GM23338 (cell line): ENCODE data around the gene PDZD7. TPM values are rescaled to one million over a fixed set of nuclear protein-coding genes. Genes with fewer than 3 reads are reported as not detected.

ENCODE experiments used
- ATAC-seq: fragments of 200-7000 bp; cut with Tn5 transposase; 3 replicates; pipeline ENCODE4 v1.9.1; 2020
- DNase-seq: peaks from one replicate; pipeline ENCODE4 v3.0.0-alpha.2; 2015; ENCODE audit warnings: low spot score
- H2AFZ ChIP-seq: fragments of 200-600 bp; sonication (generic); 2 replicates; pipeline ENCODE4 v1.8.0; 2016; ENCODE audit warnings: antibody characterized with exemption, mild to moderate bottlenecking, moderate library complexity
- H3F3A ChIP-seq: fragments of 200-600 bp; sonication (generic); replicated peaks from 2 replicates; pipeline ENCODE4 v1.8.0; 2017; ENCODE audit warnings: antibody characterized with exemption, mixed run types, low read depth
- H3K27ac ChIP-seq: fragments of 200-600 bp; sonication (generic); 2 replicates; pipeline ENCODE4 v1.6.1; 2016; ENCODE audit warnings: low read depth
- H3K27me3 ChIP-seq: fragments of 200-600 bp; sonication (generic); 2 replicates; pipeline ENCODE4 v1.8.0; 2016; ENCODE audit warnings: mild to moderate bottlenecking, mixed run types, moderate library complexity; ENCODE audit not compliant: insufficient read depth
- H3K36me3 ChIP-seq: fragments of 200-600 bp; sonication (generic); 2 replicates; pipeline ENCODE4 v1.8.0; 2016; ENCODE audit warnings: mild to moderate bottlenecking; ENCODE audit not compliant: insufficient read depth
- H3K4me1 ChIP-seq: fragments of 200-600 bp; sonication (generic); 2 replicates; pipeline ENCODE4 v1.8.0; 2016; ENCODE audit warnings: mild to moderate bottlenecking, moderate library complexity; ENCODE audit not compliant: insufficient read depth
- H3K4me2 ChIP-seq: fragments of 200-600 bp; sonication (generic); 2 replicates; pipeline ENCODE4 v1.7.1; 2017; ENCODE audit warnings: mixed run types
- H3K4me3 ChIP-seq: fragments of 200-600 bp; sonication (generic); 2 replicates; pipeline ENCODE4 v1.6.1; 2016; ENCODE audit warnings: mixed run types
- H3K79me2 ChIP-seq: fragments of 200-600 bp; sonication (generic); replicated peaks from 2 replicates; pipeline ENCODE4 v1.8.0; 2017; ENCODE audit warnings: mild to moderate bottlenecking; ENCODE audit not compliant: insufficient read depth
- H3K9me2 ChIP-seq: fragments of 200-600 bp; sonication (generic); 2 replicates; pipeline ENCODE4 v1.8.0; 2017; ENCODE audit not compliant: insufficient read depth
- H4K20me1 ChIP-seq: fragments of 200-600 bp; sonication (generic); replicated peaks from 2 replicates; pipeline ENCODE4 v1.8.0; 2017; ENCODE audit warnings: mild to moderate bottlenecking; ENCODE audit not compliant: insufficient read depth
- H3K27ac Mint-ChIP-seq: 2 replicates; pipeline ENCODE4 v1.8.0; 2020; ENCODE audit warnings: inconsistent platforms, mild to moderate bottlenecking, moderate library complexity, mixed read lengths
- H3K27me3 Mint-ChIP-seq: 3 replicates; pipeline ENCODE4 v1.8.0; 2022; ENCODE audit warnings: low read depth, mild to moderate bottlenecking, moderate library complexity, mixed read lengths, inconsistent platforms; ENCODE audit not compliant: insufficient read depth, poor library complexity
- H3K36me3 Mint-ChIP-seq: 3 replicates; pipeline ENCODE4 v1.8.0; 2021; ENCODE audit warnings: low read depth, mild to moderate bottlenecking, inconsistent platforms, moderate library complexity, mixed read lengths
- H3K4me1 Mint-ChIP-seq: 3 replicates; pipeline ENCODE4 v1.8.0; 2020; ENCODE audit warnings: mild to moderate bottlenecking, inconsistent platforms, mixed read lengths
- H3K4me3 Mint-ChIP-seq: 3 replicates; pipeline ENCODE4 v1.8.0; 2021; ENCODE audit warnings: moderate library complexity, mild to moderate bottlenecking, inconsistent platforms, mixed read lengths
- H3K9me3 Mint-ChIP-seq: 3 replicates; pipeline ENCODE4 v1.8.0; 2020; ENCODE audit warnings: moderate library complexity, mild to moderate bottlenecking, inconsistent platforms, mixed read lengths
- CREB1 ChIP-seq: fragments of 250-450 bp; sonication (Bioruptor Pico); IDR thresholded peaks from 2 replicates; pipeline ENCODE4 v1.5.0; 2020; ENCODE audit warnings: low read depth, mild to moderate bottlenecking, moderate library complexity
- EZH2 ChIP-seq: fragments of 200-600 bp; sonication (generic); IDR thresholded peaks from one replicate; pipeline ENCODE4 v1.8.0; 2017; ENCODE audit warnings: antibody characterized with exemption, mild to moderate bottlenecking, low read depth; ENCODE audit not compliant: unreplicated experiment
- EZH2phosphoT487 ChIP-seq: fragments of 200-600 bp; sonication (generic); IDR thresholded peaks from one replicate; pipeline ENCODE4 v1.8.1; 2018; ENCODE audit warnings: antibody characterized with exemption; ENCODE audit not compliant: unreplicated experiment
- NANOG ChIP-seq: IDR thresholded peaks from 2 replicates; pipeline ENCODE4 v1.6.1; 2016; ENCODE audit warnings: antibody characterized with exemption, borderline replicate concordance
- STAT1 ChIP-seq: IDR thresholded peaks from one replicate; pipeline ENCODE4 v1.6.1; 2016; ENCODE audit warnings: antibody characterized with exemption; ENCODE audit not compliant: unreplicated experiment
- ZNF114 ChIP-seq: fragments of 250-450 bp; sonication (Bioruptor Pico); IDR thresholded peaks from 2 replicates; pipeline ENCODE4 v1.5.0; 2020; ENCODE audit warnings: mild to moderate bottlenecking, moderate library complexity
- ZNF331 ChIP-seq: fragments of 250-450 bp; sonication (Bioruptor Pico); IDR thresholded peaks from 2 replicates; pipeline ENCODE4 v1.5.0; 2020; ENCODE audit warnings: low read depth, mild to moderate bottlenecking, moderate library complexity
- polyA plus RNA-seq: library from polyadenylated mRNA; unstranded; fragments of >200 nt; fragmentation: Nextera tagmentation; extraction: Ambion mirVana; gene quantifications from 2 replicates; pipeline ENCODE4 v1.2.1, GENCODE V29; 2016
- total RNA-seq: library from RNA; depleted of rRNA; stranded (reverse); fragments of >200 nt; shearing (Covaris generic); gene quantifications from 2 replicates; pipeline ENCODE4 v1.2.3, GENCODE V29; 2014
- TF ChIP-seq, protein P1 (sequence below): IDR thresholded peaks from 2 replicates; pipeline ENCODE4 v1.6.1; 2016; ENCODE audit warnings: antibody characterized with exemption
- TF ChIP-seq, protein P2 (sequence below): fragments of 250-450 bp; sonication (Bioruptor Pico); IDR thresholded peaks from 2 replicates; pipeline ENCODE4 v1.5.0; 2020; ENCODE audit warnings: mild to moderate bottlenecking, moderate library complexity
- TF ChIP-seq, protein P3 (sequence below): IDR thresholded peaks from one replicate; pipeline ENCODE4 v1.6.1; 2018; ENCODE audit warnings: antibody characterized with exemption; ENCODE audit not compliant: unreplicated experiment
- TF ChIP-seq, protein P4 (sequence below), 2 experiments: fragments of 200-600 bp in 1 of 2; sonication (generic) in 1 of 2; conservative IDR thresholded peaks; 2 replicates each; pipeline versions ENCODE4 v1.5.1 to v1.6.1; 2016 to 2017; ENCODE audit warnings: antibody characterized with exemption in 2 of 2, low read depth in 2 of 2, mild to moderate bottlenecking in 2 of 2, moderate library complexity in 1 of 2

The PDZD7 gene
- total and polyA plus RNA-seq, 2 experiments from 2014 or later = 1.7 to 2.3 TPM

DNA sequence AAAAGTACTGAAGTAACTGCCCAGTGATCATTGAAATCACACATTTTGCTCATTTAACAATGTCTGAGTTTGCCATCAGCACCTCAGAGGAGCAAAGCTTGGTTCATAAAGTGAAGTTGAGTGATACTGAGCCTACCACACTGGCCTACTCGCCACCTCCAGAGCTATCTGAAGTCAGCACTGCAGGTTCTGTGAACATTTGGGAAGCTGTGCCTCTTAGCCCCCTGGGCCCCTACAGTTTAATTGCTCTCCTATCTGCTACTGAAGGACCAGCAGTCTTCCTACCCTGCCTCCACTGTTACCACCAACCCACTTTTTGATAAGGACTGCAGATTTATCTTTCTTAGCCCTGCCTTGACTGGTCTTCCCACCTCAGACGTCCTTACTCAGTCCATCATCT is 63.6 kb downstream of the PDZD7 start:
- peaks cover 5% of the 10 kb centered on the region; the same call in 1 of the 2 replicates for H3F3A ChIP-seq
- H3K27ac Mint-ChIP-seq = no peak overlapping the region

More for the DNA sequence above, 63.6 kb downstream of the PDZD7 start:
- no peak overlapping the region for H3K27ac ChIP-seq
- H3K4me2 ChIP-seq = no peak overlapping the region
- no peaks in the 10 kb centered on the region for H3K27me3 ChIP-seq
- H3K36me3 ChIP-seq = no peaks in the 10 kb centered on the region
- Mint-ChIP-seq H3K9me3 (no peaks in the 10 kb centered on the region), H3K4me1 (peaks cover 28% of the 10 kb centered on the region), H3K4me3 (no peak overlapping the region), H3K27me3 (peaks cover 11% of the 10 kb centered on the region), H3K36me3 (peaks cover 10% of the 10 kb centered on the region; the same call in 1 of the 3 replicates)
- DNase-seq = no peak
- no peaks in the 10 kb centered on the region for H3K79me2 ChIP-seq
- peaks cover 25% of the 10 kb centered on the region for H3K4me1 ChIP-seq
- no peaks in the 10 kb centered on the region for H3K9me2 ChIP-seq
- no peak for ATAC-seq
- no peak overlapping the region for H3K4me3 ChIP-seq
- no peak overlapping the region for H2AFZ ChIP-seq
- 0 out of 2 replicates have a peak, but pooled peaks cover 4% of the 10 kb centered on the region for H4K20me1 ChIP-seq
- TF ChIP-seq CREB1 (CRISPR knock-in tag) = no peak
- TF ChIP-seq, protein P1, sequence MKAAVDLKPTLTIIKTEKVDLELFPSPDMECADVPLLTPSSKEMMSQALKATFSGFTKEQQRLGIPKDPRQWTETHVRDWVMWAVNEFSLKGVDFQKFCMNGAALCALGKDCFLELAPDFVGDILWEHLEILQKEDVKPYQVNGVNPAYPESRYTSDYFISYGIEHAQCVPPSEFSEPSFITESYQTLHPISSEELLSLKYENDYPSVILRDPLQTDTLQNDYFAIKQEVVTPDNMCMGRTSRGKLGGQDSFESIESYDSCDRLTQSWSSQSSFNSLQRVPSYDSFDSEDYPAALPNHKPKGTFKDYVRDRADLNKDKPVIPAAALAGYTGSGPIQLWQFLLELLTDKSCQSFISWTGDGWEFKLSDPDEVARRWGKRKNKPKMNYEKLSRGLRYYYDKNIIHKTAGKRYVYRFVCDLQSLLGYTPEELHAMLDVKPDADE = no peak
- TF ChIP-seq STAT1 = no peak
- no peak for TF ChIP-seq NANOG
- TF ChIP-seq, protein P2, sequence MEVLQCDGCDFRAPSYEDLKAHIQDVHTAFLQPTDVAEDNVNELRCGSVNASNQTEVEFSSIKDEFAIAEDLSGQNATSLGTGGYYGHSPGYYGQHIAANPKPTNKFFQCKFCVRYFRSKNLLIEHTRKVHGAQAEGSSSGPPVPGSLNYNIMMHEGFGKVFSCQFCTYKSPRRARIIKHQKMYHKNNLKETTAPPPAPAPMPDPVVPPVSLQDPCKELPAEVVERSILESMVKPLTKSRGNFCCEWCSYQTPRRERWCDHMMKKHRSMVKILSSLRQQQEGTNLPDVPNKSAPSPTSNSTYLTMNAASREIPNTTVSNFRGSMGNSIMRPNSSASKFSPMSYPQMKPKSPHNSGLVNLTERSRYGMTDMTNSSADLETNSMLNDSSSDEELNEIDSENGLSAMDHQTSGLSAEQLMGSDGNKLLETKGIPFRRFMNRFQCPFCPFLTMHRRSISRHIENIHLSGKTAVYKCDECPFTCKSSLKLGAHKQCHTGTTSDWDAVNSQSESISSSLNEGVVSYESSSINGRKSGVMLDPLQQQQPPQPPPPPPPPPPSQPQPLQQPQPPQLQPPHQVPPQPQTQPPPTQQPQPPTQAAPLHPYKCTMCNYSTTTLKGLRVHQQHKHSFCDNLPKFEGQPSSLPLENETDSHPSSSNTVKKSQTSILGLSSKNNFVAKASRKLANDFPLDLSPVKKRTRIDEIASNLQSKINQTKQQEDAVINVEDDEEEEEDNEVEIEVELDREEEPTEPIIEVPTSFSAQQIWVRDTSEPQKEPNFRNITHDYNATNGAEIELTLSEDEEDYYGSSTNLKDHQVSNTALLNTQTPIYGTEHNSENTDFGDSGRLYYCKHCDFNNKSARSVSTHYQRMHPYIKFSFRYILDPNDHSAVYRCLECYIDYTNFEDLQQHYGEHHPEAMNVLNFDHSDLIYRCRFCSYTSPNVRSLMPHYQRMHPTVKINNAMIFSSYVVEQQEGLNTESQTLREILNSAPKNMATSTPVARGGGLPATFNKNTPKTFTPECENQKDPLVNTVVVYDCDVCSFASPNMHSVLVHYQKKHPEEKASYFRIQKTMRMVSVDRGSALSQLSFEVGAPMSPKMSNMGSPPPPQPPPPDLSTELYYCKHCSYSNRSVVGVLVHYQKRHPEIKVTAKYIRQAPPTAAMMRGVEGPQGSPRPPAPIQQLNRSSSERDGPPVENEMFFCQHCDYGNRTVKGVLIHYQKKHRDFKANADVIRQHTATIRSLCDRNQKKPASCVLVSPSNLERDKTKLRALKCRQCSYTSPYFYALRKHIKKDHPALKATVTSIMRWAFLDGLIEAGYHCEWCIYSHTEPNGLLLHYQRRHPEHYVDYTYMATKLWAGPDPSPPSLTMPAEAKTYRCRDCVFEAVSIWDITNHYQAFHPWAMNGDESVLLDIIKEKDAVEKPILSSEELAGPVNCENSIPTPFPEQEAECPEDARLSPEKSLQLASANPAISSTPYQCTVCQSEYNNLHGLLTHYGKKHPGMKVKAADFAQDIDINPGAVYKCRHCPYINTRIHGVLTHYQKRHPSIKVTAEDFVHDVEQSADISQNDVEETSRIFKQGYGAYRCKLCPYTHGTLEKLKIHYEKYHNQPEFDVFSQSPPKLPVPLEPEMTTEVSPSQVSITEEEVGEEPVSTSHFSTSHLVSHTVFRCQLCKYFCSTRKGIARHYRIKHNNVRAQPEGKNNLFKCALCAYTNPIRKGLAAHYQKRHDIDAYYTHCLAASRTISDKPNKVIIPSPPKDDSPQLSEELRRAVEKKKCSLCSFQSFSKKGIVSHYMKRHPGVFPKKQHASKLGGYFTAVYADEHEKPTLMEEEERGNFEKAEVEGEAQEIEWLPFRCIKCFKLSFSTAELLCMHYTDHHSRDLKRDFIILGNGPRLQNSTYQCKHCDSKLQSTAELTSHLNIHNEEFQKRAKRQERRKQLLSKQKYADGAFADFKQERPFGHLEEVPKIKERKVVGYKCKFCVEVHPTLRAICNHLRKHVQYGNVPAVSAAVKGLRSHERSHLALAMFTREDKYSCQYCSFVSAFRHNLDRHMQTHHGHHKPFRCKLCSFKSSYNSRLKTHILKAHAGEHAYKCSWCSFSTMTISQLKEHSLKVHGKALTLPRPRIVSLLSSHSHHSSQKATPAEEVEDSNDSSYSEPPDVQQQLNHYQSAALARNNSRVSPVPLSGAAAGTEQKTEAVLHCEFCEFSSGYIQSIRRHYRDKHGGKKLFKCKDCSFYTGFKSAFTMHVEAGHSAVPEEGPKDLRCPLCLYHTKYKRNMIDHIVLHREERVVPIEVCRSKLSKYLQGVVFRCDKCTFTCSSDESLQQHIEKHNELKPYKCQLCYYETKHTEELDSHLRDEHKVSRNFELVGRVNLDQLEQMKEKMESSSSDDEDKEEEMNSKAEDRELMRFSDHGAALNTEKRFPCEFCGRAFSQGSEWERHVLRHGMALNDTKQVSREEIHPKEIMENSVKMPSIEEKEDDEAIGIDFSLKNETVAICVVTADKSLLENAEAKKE (CRISPR knock-in tag) = no peak
- TF ChIP-seq EZH2 = no peak
- no peak for TF ChIP-seq ZNF331 (CRISPR knock-in tag)
- no peak for TF ChIP-seq ZNF114 (CRISPR knock-in tag)
- TF ChIP-seq, protein P3, sequence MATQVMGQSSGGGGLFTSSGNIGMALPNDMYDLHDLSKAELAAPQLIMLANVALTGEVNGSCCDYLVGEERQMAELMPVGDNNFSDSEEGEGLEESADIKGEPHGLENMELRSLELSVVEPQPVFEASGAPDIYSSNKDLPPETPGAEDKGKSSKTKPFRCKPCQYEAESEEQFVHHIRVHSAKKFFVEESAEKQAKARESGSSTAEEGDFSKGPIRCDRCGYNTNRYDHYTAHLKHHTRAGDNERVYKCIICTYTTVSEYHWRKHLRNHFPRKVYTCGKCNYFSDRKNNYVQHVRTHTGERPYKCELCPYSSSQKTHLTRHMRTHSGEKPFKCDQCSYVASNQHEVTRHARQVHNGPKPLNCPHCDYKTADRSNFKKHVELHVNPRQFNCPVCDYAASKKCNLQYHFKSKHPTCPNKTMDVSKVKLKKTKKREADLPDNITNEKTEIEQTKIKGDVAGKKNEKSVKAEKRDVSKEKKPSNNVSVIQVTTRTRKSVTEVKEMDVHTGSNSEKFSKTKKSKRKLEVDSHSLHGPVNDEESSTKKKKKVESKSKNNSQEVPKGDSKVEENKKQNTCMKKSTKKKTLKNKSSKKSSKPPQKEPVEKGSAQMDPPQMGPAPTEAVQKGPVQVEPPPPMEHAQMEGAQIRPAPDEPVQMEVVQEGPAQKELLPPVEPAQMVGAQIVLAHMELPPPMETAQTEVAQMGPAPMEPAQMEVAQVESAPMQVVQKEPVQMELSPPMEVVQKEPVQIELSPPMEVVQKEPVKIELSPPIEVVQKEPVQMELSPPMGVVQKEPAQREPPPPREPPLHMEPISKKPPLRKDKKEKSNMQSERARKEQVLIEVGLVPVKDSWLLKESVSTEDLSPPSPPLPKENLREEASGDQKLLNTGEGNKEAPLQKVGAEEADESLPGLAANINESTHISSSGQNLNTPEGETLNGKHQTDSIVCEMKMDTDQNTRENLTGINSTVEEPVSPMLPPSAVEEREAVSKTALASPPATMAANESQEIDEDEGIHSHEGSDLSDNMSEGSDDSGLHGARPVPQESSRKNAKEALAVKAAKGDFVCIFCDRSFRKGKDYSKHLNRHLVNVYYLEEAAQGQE = no peak
- TF ChIP-seq EZH2phosphoT487 = no peak
- TF ChIP-seq, protein P4, sequence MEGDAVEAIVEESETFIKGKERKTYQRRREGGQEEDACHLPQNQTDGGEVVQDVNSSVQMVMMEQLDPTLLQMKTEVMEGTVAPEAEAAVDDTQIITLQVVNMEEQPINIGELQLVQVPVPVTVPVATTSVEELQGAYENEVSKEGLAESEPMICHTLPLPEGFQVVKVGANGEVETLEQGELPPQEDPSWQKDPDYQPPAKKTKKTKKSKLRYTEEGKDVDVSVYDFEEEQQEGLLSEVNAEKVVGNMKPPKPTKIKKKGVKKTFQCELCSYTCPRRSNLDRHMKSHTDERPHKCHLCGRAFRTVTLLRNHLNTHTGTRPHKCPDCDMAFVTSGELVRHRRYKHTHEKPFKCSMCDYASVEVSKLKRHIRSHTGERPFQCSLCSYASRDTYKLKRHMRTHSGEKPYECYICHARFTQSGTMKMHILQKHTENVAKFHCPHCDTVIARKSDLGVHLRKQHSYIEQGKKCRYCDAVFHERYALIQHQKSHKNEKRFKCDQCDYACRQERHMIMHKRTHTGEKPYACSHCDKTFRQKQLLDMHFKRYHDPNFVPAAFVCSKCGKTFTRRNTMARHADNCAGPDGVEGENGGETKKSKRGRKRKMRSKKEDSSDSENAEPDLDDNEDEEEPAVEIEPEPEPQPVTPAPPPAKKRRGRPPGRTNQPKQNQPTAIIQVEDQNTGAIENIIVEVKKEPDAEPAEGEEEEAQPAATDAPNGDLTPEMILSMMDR (conservative IDR thresholded peaks at IDR 0.05; ENCODE audit: low read depth in 2 of 2) = no peak
